ENCODE data around the gene SCFD2.

GRCh38 chr4:53021754-53022512, 343.9 kb downstream of the SCFD2 start:
- TF ChIP-seq CTCF (IDR thresholded peaks at IDR 0.05; ENCODE audit: insufficient read depth, low read length) (no peak), GABPA (IDR thresholded peaks at IDR 0.05; ENCODE audit: low read depth) (no peak), REST (IDR thresholded peaks at IDR 0.05; ENCODE audit: insufficient replicate concordance, low read depth) (no peak)

Measured in HL-60 (cell line).